Stimulated activated CD8-positive, alpha-beta memory T cell treated with anti-CD3 and anti-CD28 coated beads, Interleukin-15, amount 100 ng/mL, for 48 hours (primary cell): Measurements from ENCODE around the gene IL36G.
"Not testable (repeated sequence)": the region's sequence is repeated elsewhere in the genome, so short reads cannot be mapped to it uniquely, and the experiment has no call there.

Experiments used
- DNase-seq, 2 donors: peaks; one replicate each; pipeline ENCODE4 v3.0.0-alpha.2; 2020; ENCODE audit warnings: low read depth in 2 of 2

The IL36G gene

DNA sequence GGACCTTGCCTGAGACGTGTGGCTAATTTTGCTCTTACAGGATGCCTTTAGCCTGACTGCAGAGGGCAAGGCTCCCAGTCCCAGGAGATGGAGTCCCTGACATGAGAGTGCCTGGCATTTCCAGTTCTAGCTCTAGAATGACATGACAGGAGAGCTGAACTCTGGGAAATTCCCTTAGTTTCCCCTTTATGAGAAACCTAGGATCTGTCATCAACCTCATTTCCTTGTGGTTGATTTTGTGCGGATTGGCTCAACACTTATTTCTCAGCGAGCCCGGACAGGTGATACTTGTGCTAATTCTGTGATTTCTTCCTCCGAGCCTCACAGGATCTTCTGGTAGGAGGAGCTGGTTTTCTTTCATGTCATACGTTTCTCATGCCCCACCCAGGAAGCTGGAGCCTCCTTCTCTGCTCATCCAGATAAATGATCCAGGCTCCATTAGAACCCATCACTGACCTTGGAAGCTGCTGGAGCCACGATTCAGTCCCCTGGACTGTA is at the start of gene IL36G:
Gene IL36G, plus strand, starts transcription at position 448 of the 498 bp plus-strand sequence. CDS start 633 bp downstream, outside the sequence.
- DNase-seq, result no peak

DNA sequence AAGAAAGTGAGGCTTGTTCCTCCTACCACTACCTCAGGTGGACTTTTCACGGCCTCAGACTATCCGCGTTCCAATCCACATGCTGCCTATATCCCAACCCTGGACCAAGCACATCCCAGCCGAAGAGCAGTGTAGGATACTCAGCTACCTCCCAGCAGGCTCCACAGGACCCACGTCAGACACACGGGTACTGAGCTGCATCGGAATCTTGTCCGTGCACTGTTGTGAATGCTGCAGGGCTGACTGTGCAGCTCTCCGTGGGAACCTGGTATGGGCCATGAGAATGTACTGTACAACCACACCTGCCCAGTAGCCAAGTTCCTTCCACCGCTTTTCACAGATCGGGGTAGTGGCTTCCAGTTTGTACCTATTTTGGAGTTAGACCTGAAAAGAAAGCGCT is 44.5 kb upstream of the IL36G start:
- no peak for DNase-seq

DNA sequence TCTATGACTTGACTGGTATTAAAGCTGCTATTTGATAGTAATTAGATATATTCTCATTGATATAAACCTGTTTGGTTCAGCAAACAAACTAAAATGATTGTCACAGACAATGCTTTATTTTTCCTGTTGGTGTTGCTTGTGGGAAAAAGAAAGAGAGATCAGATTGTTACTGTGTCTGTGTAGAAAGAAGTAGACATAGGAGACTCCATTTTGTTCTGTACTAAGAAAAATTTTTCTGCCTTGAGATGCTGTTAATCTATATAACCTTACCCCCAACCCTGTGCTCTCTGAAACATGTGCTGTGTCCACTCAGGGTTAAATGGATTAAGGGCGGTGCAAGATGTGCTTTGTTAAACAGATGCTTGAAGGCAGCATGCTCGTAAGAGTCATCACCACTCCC is 43.7 kb upstream of the IL36G start:
- DNase-seq, result not testable (repeated sequence)

DNA sequence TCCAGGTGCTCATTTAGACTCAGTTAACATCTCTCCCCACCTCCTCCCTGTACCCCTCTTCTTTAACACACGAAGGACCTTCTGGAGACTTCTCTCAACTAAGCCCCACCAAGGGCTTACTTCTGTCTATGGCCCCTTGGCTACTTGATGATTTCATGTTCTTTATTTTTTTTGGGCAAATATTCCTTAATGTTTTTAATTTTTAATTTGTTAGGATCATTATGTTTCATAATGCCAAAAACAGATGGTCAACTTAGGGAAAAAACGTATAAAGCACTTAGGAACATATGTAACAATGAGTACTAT is 40.9 kb upstream of the IL36G start:
- no peak for DNase-seq

DNA sequence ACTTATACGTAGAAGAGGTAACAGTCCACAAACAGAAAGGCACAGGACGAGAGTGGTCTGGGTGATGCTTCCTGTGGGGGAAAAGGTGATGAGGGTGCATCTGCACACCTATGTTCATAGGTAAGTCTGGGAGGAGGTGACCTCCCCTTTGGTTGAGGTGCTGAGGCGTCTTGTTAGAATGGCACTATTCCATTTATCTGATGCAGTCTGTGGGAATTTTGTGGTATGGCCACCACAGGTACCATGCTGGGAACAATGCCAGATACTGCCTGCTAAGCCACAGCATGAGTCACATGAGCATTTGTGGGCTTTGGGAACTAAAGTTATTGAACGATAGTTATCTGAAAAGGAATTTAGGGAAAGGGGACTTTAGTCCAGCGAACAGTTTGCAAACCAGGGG is 38.9 kb upstream of the IL36G start:
- DNase-seq, result no peak

DNA sequence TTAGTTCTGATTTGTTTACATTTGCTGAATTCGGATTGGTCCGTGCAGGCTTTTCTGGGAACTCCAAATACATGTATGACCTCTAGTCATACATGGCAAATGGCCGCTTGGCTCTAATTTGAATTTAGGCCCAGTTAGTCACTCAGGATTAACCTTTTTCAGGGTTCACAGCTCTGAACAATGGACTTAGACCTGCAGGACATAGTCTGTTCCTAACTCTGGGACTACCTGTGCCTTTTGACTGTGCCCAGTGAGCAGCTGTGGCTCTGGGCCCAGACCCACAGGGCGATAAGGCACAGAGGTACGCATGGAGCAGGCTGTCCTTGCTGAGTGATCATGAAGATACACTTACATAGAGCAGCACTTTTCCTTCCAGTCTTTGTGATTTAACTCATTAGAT is 38.4 kb upstream of the IL36G start:
- DNase-seq, result no peak

DNA sequence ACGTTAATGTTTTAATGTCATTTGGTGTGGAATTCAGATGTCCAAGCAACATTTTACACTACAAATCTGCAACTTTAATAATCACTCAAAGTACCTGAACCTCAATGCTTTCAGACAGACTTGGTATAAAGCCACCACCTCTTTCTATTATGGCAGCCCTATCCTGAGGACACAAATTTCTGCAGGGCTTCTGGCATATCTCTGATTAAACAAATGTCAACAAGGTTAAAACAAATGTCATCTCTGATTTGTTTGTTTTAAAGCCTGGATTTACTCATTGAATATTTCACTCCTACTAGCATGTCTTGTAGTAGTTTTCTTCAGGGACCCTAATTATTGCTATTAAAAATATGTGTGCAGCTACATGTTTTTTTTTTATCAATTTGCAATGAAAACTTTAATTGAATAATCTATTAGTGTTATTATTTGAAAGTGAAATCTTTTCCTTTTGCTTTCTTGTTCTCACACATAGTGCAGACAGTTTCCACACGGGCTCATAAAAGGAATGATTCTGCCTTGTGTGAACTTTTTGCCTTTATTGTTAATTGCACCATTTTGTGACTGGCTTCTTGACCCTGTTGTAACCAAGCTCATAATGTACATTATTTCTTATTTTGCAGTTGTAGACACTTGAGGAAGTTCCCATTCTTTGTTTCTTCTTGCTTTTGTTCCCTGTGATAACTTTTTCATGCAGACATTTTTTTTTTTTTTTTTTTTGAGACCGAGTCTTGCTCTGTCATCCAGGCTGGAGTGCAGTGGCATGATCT is 36.8 kb upstream of the IL36G start:
- DNase-seq, result no peak

DNA sequence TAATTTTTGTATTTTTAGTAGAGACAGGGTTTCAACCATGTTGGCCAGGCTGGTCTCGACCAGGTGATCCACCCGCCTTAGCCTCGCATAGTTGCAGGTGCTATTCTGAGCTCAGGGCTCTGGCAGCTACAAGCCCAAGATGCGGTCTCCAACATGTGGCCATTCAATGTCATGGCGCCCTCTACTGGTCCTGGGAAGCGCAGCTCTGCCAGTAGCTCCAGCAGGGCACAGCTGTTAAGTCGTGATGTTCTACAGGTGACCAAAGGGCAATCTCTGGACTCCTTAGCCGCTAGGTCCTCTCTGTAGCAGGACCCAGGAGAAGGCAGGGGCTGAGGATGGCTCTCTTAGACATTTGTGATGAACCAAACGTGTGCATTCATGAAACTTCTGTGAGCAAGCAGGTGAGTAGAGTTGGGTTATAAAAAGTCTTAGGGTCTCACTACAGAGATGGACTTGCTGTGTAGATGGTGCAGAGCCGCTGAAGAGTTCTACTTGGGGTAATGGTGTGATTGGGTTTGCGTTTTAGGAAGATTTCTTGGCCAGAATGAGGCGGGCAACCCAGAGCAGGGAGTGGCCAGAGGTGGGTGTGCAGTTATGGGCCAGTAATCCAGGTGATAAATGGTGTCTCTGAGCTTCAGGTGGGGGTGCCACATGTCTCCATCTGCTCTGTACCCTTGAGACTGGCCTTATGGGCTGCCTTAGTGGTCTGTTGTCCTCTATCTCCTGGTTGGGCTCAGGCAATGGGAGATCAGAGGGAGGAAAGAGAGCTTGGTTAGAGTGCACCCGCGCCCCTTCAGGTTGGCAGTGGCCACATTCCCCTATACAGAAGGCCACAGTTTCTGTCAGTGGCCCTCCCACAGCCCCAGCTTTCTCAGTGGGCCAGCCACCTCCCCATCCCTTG is 35.8 kb upstream of the IL36G start:
- DNase-seq, result peak; percentile 47 to 51

DNA sequence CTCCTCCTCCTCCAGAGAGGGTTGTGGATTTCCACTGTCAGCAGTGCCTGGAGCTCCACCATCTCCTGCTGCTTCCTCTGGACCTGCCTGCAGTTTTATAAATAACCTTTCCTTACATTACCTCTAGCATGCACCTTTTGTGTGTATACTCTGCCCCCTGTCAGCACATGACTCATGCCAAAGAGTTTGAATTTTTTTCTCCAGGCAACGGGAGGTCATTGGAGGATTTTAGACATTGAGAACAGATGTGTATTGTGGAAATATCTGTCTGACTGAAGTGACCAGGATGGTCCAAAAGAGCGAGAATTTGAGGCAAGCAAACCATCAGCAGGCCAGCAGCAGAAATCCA is 35.2 kb upstream of the IL36G start:
- no peak for DNase-seq

DNA sequence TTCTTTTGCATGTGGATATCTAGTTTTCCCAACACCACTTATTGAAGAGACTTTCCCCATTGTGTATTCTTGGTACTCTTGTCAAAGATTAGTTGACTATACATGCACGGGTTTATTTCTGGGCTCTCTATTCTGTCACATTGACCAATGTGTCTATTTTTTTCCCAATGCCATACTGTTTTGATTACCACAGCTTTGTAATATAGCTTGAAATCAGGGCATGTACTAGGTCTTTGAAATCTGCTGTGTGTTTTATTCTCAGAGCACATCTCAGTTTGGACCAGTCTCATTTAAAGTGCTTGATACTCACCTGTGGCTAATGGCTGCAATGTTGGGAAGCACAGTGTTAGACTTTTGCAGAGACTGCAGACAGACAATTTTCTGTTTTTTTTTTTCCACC is 32.8 kb upstream of the IL36G start:
- DNase-seq, result no peak

DNA sequence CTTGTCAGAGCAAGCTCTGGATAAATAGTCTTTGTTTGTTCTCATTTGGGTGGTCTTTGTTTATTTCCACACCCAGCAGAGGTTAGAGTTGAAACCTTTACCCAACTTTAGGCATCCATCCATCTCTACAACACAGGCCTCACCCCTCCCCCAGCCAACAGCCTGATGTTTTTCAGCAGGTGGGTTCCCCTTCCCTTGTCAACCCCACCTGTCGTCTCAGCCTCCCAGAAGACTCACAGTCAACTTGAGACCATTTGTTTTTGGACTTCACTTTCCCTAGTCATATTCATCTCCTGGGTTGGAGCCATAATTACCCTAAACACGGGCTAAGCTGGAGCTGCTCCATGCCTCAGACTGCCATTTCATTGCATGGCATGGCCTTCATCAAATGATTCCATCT is 31.7 kb upstream of the IL36G start:
- DNase-seq, result no peak

DNA sequence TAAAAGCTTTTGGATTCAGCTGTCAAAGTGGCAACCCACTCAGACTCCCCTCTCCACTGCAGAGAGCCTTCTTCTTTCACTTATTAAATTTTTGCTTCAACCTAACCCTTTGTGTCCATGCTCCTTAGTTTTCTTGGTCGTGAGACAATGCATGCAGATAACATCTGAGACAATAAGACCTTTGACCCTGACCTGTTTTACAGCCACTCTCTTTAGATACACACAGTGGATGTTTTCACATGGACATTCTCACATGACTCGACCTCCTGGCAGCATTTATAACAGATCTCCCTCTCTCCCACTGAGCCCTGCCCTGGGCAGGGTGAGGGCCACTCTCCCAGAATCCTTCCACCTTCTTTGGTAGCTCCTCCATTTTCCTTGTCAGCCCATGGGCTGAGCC is 30.4 kb upstream of the IL36G start:
- DNase-seq, result no peak

DNA sequence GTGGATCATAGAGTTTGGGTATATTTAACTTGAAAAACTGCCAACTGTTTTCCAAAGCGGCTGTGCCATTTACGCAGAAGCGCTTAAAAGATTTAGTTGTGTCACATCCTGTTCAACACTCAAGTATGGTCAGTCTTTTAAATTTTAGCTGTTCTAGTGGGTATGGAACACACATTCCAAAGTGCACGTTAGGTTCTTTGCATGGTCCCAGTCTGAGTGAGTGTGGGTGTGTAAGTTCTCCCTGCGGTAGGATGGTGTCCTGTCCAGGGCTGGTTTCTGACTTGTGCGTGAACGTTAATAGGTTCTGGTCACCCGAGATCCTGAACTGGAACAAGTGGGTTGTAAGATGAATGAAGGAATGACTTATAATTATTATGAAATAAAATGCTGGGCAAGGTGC is 28.4 kb upstream of the IL36G start:
- DNase-seq, result no peak

DNA sequence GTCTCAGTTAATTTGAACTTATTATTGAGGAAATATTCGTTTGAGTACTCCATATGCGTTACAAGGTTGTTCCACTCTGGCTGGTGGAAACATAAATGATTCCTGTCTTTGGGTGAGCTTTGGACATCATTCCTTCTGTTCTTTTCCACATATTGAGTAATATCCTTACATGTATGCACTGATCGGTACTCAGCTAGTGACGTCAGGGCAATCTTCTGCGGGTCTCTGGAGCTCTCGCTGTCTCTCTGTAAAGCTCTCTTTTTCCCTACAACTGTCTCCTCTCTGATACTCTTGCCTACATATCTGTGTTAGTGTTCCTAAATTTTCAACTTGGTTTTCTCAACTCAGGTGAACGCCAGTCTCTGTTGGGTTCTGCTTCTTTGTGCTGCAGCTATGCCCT is 23.4 kb upstream of the IL36G start:
- no peak for DNase-seq

DNA sequence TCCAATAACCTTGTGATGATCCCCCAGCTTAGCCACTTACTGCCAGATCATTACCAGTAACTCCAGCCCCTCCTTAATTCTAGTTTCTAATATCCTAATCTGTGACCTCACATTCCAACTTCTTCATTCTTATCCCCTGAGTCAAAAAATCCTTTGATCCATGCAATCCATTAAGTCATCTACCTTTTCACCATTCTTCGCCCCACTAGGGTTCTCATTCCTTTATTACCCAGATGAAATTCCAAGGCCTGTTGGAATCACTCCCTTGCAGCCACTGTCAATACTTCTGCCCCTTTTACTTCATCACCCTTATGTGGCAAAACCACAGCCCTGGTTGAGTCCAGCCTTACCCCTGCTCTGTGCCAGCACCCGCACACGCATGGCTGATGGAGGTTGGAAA is 20.3 kb upstream of the IL36G start:
- no peak for DNase-seq

DNA sequence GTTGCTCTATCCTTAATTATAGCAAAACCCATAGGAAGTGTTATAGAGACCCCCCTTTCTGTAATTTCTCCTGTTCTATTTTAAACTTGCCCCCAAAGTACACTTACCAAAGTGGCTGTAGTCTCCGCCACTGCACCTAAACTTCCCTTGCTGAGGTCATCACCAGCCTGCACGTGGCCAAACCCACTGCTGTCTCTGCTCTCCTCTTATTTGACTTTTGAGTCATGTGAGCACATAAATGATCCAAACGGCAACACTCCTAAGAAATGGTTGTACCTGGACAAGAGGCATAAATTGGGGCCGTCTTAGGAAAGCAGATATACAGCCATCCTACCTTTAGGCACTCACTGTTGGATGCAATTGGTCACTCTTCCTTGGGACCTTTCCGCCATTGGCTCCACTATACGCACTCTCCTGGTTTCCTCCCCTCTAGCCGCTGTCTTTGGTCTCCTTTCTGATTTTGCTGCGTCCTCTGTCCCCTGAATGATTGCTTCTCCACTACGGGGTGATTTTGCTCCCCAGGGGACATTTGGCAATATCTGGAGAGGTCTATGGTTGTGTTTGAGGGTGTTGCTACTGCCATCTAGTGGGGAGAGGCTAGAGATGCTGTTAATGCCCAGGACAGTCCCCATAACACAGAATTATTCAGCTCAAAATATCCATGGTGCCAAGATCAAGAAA is 19.2 kb upstream of the IL36G start:
- no peak for DNase-seq

DNA sequence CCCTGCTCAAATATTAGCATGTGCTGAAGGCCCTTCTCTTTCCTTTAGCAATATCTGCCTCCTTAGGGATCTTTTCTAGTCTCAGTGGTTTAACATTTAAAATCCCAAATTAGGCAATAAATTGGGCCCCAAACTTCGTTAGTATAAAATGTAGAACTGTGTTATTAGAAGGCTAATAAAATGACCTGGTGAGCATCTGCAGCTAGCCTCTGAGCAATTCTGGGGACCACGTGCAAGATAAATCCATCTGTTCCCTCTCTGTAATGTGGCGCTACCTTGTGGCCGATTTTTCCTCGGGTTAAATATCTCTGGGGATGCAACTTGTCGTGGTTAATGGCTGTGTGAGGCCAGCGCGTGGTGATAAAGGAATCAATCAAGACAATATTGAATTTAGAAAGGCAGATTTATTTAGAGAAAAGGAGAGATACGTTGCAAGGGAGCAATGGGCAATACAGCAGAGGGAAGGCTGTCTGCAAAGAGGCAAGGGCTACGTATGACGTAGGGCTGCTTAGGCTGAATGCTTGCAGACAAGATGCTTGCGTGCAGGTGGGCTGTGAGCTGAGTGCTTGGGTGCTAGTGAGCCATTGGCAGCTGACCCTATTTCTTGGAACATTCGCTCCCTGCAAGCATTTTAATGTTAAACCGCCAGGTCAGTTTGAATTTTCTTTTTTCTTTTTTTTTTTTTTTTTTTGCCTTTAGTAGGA is 18.5 kb upstream of the IL36G start:
- DNase-seq, result no peak

DNA sequence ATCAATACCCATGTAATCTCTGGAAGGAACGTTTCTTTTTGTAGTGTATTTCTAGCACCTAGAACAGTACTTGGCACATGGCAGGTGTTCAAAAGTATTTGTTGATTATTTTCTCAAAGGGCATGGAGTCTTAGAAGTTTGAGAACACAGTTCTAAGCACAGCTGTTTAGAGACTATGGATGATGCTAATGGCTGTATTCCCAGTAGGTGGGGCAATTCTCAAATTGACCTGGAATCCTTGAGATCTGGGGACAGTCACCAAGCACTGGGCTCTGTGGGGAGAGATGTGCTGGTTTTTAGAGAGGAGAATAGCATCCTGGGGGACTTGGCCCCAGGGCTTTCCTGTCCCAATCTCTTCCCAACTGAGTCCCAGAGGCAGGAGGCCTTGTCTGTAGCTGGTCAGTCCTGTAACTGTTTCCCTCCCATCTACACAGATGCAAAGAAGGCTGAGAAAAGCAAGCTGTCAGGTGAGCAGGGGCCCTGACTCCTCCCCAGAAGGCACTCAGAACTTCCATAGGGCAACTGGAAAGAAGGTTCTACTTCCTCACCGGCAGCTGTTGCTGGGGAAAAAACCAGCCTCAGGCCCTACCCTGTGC is 17.5 kb upstream of the IL36G start:
- no peak for DNase-seq

DNA sequence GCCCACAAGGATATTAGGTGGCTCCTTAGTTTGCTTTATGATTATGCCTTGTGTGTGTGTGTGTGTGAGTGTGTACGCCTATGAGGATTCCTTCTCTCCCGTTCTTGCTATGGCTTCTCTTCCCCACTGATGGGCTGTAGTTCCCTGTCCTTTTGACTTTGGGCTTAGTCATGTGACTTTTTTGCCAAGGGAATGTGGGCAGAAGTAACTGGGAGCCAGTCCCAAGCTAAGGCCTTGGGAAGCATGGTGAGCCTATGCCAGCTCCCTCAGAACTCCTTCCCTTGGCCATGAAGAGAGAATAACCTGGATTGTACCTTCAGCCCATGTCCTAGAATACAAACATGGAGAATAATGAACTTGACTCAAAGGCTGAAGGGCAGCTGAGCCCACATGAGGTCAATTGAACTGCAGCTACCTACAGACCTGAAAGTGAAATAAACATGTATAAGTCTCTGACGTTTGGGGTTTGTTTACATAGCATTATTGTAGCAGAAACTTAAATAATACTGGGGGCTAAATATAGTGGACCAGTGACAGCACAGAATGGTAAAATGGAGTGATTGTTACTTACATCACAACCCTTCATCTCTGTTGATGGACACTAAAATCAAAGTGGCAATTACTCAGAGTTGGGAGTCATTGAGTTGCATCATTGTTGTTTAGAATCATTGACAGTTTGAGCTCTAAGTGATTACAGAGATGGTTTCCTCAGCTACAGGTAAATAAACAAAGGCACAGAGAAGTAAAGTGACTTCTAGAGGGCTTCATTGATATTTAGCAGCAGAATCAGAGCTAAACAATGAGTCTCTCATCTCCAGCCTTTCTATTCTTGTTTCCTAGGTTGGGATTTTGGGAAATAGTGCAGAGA is 15.3 kb upstream of the IL36G start:
- no peak for DNase-seq

DNA sequence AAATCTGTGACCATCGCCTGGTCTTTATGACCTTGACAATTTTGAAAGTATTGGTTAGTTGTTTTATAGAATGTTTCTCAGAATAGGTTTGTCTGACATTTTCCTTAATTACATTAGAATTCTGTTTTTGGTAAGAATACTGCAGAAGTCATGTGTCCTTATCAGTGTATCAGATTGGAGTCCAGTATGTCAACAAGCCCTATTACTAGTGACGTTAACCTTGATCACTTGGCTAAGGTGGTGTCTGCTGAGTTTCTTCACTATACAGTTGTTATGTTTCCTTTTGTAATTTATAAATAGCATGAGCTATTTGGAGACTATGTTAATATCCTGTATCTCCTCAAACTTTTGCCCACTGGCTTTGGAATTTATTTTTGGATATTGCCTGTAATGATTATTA is 10.8 kb upstream of the IL36G start:
- no peak for DNase-seq
